B cell (primary cell): ENCODE results near the gene CAPN10.

Source experiments
- EZH2 ChIP-seq: IDR thresholded peaks from 2 replicates; pipeline ENCODE4 v1.6.1; 2012; ENCODE audit warnings: borderline replicate concordance, low read depth, mild to moderate bottlenecking, moderate library complexity, low read length; ENCODE audit not compliant: insufficient read depth, poor library complexity, severe bottlenecking
- TF ChIP-seq, protein P1 (sequence below): fragments of 200-600 bp; IDR thresholded peaks from one replicate; pipeline ENCODE4 v1.8.0; 2022; ENCODE audit warnings: antibody characterized with exemption, mild to moderate bottlenecking

DNA sequence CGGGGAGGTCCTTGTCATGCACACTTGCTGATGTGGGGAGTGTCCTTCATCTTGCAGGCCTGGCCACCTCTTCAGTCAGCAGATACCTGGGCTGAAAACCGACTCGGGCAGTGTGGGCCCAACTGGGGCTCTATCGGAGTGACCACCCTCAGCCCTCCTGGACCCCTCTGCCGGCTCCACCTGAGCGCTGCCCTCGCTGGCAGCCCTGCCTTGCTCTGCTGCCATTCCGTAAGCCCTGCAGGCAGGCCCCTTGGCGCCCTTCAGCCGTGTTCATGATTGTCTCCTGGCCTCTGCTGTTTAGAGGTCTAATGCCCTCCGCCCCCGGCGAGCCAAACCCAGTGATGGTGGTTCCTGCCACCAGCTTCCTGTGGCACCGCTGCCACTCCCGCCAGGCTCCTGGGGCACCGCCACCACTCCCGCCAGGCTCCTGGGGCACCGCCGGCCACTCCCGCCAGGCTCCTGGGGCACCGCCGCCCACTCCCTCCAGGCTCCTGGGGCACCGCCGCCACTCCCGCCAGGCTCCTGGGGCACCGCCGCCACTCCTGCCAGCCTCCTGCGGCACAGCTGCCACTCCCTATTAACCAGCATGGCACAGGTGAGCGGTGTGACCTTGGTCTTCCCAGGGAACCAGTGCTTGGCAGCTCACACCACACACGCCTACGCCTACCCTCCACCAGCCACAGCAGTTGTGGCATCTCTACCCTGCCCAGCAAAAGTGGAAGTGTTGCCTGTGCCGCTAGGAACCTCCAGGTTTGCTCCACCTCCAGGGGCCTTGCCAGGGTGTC is 15.9 kb downstream of the CAPN10 start:
- TF ChIP-seq, protein P1, sequence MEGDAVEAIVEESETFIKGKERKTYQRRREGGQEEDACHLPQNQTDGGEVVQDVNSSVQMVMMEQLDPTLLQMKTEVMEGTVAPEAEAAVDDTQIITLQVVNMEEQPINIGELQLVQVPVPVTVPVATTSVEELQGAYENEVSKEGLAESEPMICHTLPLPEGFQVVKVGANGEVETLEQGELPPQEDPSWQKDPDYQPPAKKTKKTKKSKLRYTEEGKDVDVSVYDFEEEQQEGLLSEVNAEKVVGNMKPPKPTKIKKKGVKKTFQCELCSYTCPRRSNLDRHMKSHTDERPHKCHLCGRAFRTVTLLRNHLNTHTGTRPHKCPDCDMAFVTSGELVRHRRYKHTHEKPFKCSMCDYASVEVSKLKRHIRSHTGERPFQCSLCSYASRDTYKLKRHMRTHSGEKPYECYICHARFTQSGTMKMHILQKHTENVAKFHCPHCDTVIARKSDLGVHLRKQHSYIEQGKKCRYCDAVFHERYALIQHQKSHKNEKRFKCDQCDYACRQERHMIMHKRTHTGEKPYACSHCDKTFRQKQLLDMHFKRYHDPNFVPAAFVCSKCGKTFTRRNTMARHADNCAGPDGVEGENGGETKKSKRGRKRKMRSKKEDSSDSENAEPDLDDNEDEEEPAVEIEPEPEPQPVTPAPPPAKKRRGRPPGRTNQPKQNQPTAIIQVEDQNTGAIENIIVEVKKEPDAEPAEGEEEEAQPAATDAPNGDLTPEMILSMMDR: no peak
- TF ChIP-seq EZH2: no peak
